HG03442 (cell line): ENCODE results near the gene ZNF318.
"Not testable (repeated sequence)": the region's sequence is repeated elsewhere in the genome, so short reads cannot be mapped to it uniquely, and the experiment has no call there.

Experiments used
- ATAC-seq: cut with Tn5 transposase; IDR thresholded peaks from one replicate; pipeline ENCODE4 v1.9.1; 2021; ENCODE audit warnings: mild to moderate bottlenecking, moderate library complexity; ENCODE audit not compliant: unreplicated experiment

The ZNF318 gene

DNA sequence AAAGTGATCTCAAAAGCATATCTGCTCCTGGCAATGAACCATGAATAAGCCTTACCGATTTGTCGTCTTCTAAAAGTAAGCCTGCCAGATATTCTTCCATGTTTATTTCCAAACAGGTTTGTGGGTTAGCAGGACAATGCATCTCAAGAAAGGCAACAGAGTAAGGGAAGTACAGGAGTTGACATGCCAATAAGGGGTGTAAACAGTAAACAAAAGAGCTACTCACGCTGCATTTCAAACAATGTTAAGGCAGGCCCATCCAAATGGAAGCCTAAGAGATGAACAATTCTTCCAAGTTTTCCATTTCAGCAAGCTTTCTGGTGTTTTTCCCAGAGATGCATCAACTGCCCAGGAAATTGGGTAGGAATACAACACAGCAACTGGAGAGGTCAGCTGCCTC, 33.1 kb downstream of the ZNF318 start:
- no peak for ATAC-seq

DNA sequence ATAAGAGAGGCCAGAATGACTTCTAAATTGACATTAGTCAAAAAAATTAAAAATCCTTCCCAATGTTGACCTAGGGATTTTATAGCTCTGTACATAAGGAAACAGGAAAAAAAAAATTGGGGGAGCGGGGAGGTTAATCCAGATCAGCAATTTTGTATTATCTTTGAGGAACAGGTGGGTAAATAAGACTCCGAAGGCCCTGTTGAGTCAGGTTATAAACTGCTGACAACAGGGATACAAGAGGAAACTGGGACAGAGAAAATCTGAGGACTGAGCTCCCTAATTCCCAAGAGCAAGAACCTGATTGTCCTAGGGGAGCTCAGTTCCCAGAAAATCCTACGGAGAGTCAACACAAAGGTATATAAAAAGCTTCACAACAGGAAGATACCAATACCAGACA, 34.0 kb downstream of the ZNF318 start:
- no peak for ATAC-seq

DNA sequence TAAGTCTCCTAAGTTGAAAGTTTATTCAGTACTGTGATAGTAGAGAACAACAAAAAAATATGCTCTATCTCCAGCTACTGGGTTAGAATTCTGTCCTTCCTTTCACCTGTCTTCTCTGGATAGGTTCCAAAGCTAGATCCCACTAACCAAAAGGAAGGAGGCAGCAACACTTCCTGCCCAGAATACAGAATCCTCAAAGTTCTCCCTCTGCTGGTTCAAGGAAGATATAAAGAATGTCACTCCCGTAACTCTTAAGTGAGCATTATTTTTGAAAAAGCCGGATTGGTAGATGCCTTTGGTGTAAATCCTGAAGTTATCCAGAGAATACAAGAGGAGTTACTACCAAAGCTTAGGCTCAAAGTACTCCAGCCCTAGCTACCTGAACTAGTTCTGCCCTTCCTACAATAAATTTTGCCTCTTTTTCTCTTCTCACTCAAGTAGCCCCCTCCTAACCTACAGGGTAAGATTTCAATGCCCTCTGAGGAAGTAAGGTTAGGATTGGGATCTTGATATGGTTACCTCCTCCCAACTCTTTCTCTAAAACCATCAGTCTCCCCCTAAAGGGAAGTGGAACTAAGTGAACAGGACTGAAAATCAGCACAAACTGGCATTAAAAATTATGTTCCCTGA, 34.9 kb downstream of the ZNF318 start:
- ATAC-seq: no peak

DNA sequence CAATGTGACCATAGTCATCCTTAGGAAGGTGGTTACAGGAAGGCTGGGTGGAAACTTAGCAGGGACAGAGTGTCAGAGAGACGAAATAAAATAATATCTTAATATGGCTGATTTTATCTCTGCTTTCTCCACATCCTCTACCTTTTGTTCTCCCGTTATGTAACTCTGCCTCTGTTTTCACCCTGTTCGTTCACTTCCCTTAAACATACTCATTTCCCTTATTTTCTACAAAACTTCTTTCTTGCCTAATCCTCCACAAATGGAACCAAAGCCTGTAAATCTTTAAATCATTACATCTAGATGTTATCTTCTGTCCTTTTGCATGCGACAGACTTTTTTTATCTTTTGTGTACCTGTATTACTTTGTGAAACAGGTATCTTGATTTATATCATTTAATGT, 37.6 kb downstream of the ZNF318 start:
- ATAC-seq: no peak

DNA sequence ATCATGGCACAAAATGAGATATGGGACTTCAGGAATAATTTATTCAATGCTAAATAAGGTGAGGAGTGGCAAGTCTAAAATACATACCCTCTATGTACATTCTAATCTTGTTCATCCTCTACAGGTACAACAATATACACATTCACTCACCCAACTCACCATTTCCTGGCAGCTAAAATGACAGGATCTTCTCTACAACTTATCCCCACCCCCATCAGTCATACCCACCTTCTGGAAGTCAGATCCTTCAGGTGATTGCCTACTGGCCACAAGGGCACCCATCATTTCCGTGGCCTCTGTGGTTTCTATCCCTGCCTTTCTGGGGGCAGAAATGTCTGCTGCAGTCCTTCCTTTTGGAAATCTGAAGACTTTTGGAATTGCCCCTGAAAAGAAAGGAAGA, 38.0 kb downstream of the ZNF318 start:
- no peak for ATAC-seq

GRCh38 chr6:43328528-43328927, 40.9 kb downstream of the ZNF318 start:
- ATAC-seq: no peak

GRCh38 chr6:43325876-43326275, 43.6 kb downstream of the ZNF318 start:
- no peak for ATAC-seq

- no peak for ATAC-seq
Measured at GRCh38 chr6:43318011-43318410, 51.4 kb downstream of the ZNF318 start.

GRCh38 chr6:43313813-43314212, 55.6 kb downstream of the ZNF318 start:
- ATAC-seq: no peak

- no peak for ATAC-seq
Measured at GRCh38 chr6:43311666-43312065, 57.8 kb downstream of the ZNF318 start.

GRCh38 chr6:43310624-43311023, 58.8 kb downstream of the ZNF318 start:
- ATAC-seq: no peak

GRCh38 chr6:43310134-43310533, 59.3 kb downstream of the ZNF318 start:
- no peak for ATAC-seq

DNA sequence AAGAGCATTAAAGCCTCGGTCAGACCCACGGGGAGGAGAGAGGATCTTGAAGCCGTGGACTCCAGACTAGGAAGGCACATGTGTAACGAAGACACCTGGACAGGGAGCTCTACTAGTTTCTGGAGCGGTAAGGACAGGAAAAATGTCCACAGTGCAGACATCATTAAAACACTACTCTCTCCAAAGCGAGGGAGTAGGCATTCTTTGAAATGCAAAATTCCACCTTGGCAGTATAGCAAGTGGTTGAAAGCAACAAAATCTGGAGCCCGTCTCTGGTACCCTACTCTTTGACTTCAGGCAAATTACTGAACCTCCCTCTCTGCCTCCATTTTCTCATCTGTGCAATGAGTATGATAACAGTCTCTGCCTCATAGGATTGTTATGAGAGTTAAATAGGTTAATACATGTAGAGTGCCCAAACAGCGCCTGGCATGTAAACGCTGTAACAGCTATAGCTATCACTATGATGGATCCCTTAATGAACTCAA, 60.4 kb downstream of the ZNF318 start:
- no peak for ATAC-seq

DNA sequence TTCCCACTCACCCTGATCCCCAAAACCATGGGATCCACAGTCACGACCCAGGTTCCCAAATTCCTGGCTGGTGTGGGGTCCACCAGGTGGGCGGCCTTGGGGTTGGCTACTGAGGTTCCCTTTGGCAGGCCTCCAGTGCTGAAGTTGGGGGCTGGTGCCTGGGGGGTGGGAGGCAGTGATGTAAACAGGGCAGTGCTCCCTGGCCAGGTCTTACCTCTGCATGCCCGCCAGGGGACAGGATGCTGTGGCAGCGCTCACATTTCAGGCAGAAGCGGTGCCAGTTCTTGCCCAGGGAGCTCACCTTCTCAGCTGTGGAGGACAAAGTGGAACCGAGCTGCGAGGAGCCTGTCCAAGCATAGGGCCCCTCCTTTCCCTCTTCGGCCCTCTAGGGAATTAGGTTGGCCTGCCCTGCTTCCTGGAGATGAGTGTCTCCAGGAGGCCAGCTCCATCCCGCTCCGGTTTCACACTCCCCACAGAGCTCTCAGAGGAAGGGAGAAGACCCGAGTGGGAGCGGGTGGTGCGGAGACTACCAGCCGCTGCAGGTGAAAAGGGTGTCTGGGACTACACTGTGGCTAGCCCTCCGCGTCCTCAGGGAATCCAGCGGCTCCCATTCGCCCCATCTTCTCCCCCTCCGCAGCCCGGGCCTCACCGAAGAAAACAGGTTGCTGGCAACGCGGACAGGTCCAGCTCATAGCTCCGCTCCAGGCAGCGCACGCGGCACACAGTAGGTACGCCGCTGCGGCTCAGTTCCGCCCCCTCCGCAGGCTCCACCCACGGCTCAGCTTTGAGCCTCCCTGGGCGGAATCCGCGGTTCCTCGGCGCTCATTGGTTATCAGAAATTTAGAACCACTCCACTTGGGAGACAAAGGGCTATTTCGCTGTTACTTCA, 61.1 kb downstream of the ZNF318 start, which contains the start of gene CRIP3:
CRIP3 (minus strand) TSS at position 726 of the 889 bp plus-strand sequence; CDS start at position 692, 34 bp downstream.
- ATAC-seq: peak; percentile 48

- ATAC-seq: no peak
Measured at GRCh38 chr6:43307451-43308100, 61.9 kb downstream of the ZNF318 start.

DNA sequence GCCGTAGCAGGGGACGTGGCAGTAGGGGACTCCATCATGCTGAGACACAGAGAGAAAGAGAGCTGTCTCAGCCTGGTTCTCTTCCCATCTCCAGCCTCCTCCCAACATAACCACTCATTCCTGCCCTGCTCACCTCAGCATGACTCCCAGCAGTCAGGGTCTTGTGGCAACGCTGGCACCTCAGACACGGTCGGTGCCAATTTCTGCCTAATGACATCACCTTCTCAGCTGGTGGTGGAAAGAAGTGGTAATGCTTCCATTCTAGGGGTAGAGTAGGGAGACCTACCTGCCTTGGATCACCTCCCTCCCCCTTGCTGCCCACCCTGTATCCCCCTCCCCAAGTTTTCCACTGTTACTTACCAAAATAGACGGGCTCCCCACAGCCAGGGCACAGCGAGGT, 63.4 kb downstream of the ZNF318 start:
- no peak for ATAC-seq

GRCh38 chr6:43304882-43305281, 64.6 kb downstream of the ZNF318 start:
- ATAC-seq: no peak

GRCh38 chr6:43304361-43304760, 65.1 kb downstream of the ZNF318 start:
- ATAC-seq: no peak

- no peak for ATAC-seq
Measured at GRCh38 chr6:43303751-43304331, 65.6 kb downstream of the ZNF318 start.

DNA sequence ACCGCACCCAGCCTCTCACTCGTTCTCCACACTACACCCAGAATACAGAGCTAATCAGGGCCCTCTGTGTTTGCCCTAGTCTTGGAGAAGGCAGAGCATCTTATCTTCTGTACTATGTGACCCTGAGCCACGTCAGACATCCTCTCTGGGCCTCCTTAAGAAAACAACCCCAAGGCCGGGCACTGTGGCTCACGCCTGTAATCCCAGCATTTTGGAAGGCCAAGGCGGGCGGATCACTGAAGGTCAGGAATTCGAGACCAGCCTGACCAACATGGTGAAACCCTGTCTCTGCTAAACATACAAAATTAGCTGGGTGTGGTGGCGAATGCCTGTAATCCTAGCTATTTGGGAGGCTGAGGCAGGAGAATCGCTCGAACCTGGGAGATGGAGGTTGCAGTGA, 66.4 kb downstream of the ZNF318 start:
- not testable (repeated sequence) for ATAC-seq

DNA sequence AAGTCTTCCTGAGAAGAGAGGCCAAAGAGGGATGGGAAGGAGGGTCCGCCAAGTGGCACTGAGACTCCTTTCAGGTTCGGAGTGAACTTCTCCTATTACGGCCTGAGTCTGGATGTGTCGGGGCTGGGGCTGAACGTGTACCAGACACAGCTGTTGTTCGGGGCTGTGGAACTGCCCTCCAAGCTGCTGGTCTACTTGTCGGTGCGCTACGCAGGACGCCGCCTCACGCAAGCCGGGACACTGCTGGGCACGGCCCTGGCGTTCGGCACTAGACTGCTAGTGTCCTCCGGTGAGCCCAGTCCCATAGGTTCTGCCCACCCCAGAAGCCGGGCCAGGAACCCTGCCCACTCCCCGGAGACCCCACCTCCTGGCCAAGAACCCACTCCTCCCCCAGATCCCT, 67.3 kb downstream of the ZNF318 start:
- no peak for ATAC-seq
